Heart left ventricle (tissue), 16 donors: ENCODE results near the gene CAMTA1. TPM values are rescaled to one million over a fixed set of nuclear protein-coding genes. Genes with fewer than 3 reads are reported as not detected.
A peak's percentile ranks its signal among the peaks of the same experiment; 100 is the strongest.

Experiments used
- ATAC-seq, 4 donors: fragments of 200-7000 bp; cut with Tn5 transposase; one replicate each; pipeline ENCODE4 v1.9.1; 2020 to 2022; ENCODE audit warnings: moderate library complexity in 4 of 4, mild to moderate bottlenecking in 3 of 4, moderate number of reproducible peaks in 1 of 4
- DNase-seq, 5 donors: peaks; one replicate each; pipeline ENCODE4 v3.0.0-alpha.2; 2020
- H3K27ac ChIP-seq, 12 donors: fragments of 200-600 bp; sonication (generic) in 4 of 12; one replicate each; pipeline versions ENCODE4 v1.5.0 to v1.8.0; 2016 to 2022; ENCODE audit warnings: mild to moderate bottlenecking in 2 of 12
- H3K27me3 ChIP-seq, 9 donors: fragments of 200-600 bp; sonication (generic) in 2 of 9; one replicate each; pipeline versions ENCODE4 v1.5.1 to v1.8.0; 2016 to 2022; ENCODE audit warnings: mild to moderate bottlenecking in 3 of 9
- H3K36me3 ChIP-seq, 9 donors: fragments of 200-600 bp; sonication (generic) in 2 of 9; one replicate each; pipeline versions ENCODE4 v1.5.0 to v1.8.0; 2018 to 2022; ENCODE audit warnings: mild to moderate bottlenecking in 2 of 9
- H3K4me1 ChIP-seq, 12 donors: fragments of 200-600 bp; sonication (generic) in 4 of 12; one replicate each; pipeline versions ENCODE4 v1.5.0 to v1.8.0; 2016 to 2022; ENCODE audit warnings: mild to moderate bottlenecking in 3 of 12
- H3K4me3 ChIP-seq, 12 donors: fragments of 200-600 bp; sonication (generic) in 4 of 12; one replicate each; pipeline versions ENCODE4 v1.5.0 to v1.8.0; 2017 to 2022; ENCODE audit warnings: mild to moderate bottlenecking in 9 of 12, moderate library complexity in 4 of 12
- H3K9me3 ChIP-seq, 12 donors: fragments of 200-600 bp; sonication (generic) in 4 of 12; one replicate each; pipeline versions ENCODE4 v1.5.0 to v1.8.0; 2016 to 2022; ENCODE audit warnings: mild to moderate bottlenecking in 1 of 12
- CTCF ChIP-seq, 12 donors: fragments of 200-600 bp; sonication (generic) in 4 of 12; IDR thresholded peaks; one replicate each; pipeline versions ENCODE4 v1.5.0 to v1.8.0; 2018 to 2022; ENCODE audit warnings: antibody characterized with exemption in 12 of 12, mild to moderate bottlenecking in 5 of 12
- POLR2A ChIP-seq, 2 donors: fragments of 450-650 bp; IDR thresholded peaks; one replicate each; pipeline ENCODE4 v1.6.1; 2017; ENCODE audit warnings: antibody characterized with exemption in 2 of 2, mild to moderate bottlenecking in 2 of 2, moderate library complexity in 2 of 2
- WGBS, 4 donors: extraction: QIAGEN DNeasy Blood & Tissue Kit in 2 of 4; methylation state at CpG; one replicate each; pipeline versions ENCODE4 v1.1.5 to v1.1.7; 2013 to 2018; 5-methylcytosine and 5-hydroxymethylcytosine counted together
- intact Hi-C, 10 donors: fragments of 100-400 bp; cut with DNase I; formaldehyde crosslinking; loops; one replicate each; pipeline versions ENCODE4 v1.11.1 to v1.14.2; 2022
- polyA plus RNA-seq, 2 donors: library from polyadenylated mRNA; stranded (reverse); fragments of 200-250 nt; gene quantifications; one replicate each; pipeline ENCODE4 v1.2.3, GENCODE V29; 2013
- total RNA-seq, 9 donors: library from RNA; depleted of rRNA in 2 of 9; stranded (reverse); fragments of >200 nt in 2 of 9; fragmentation: NEBNext Ultra II Directional in 3 of 9; extraction: Animal tissue kit (Norgen Biotek cat#: 25700) in 3 of 9; gene quantifications; one replicate each; pipeline versions ENCODE4 v1.1.0 to v1.2.4, GENCODE V29; 2016 to 2023
- donor health status: ischemic (EF 13 %, LVEDD 7.1; RV severe dilation, severe dysfunction).
- donor health status: healthy with polysubstance abuse.
- donor health status: DM: no; HTN: yes; CAD: no.
- donor health status: DM: no; HTN: no; CAD: no.
- donor health status: ischemic (EF 25% LVEDD 6.9; RV normal size, moderate dysfunction).
- donor health status: ischemic (EF 25% LVEDD 5.7; RV mildly dilated, moderate dysfunction).
- donor health status: healthy.
- donor health status: DM: yes; HTN: yes; CAD: no.
- donor health status: ischemic (EF 35%, LVEDD 5.7; RV mildly dilated, moderate dysfunction).
- donor health status: nonischemic (EF 11% LVEDD 7.7; RV severe dilation, severe dysfunction).
- donor health status: DM: yes; HTN: yes; CAD: no.
- donor health status: PGD.
- donor health status: ischemic (EF 29% LVEDD 5.4; RV normal size, mild dysfunction).
- donor health status: nonischemic (EF 23%, LVEDD 6.1; RV moderate dilation, normal function).

CAMTA1 gene
- total and polyA plus RNA-seq, 11 donors = 114 to 303 (median 137) TPM

DNA sequence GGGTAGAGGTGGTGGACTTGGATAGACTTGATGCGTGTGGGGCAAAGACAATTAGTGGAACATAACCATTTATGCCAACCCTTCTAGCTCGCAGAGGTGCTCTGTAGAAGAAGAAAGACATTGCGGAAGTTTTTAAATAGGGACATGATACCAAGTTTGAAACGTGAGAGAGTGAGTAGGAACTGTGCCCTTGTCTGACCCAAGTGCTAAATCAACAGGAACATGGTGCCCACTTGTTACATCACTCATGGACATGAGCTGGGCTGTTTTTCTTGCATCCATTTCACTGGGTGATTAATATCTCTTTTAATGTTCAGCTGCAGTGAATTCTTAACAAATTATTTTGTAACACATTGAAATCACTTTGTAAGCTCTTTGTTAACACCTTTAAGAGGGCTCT, 577.7 kb downstream of the CAMTA1 start:
- H3K4me1 ChIP-seq = peaks cover 0 to 34% (median 6%) of the 10 kb centered on the region in 12 donors
- intact Hi-C loops = loop anchor here in 2 of 10 donors (1.0 kb wide), 2 partner anchors 72 to 159 kb away; no protein-coding TSS in a partner anchor
- 55 to 70% (median 64%) methylated on average over 4 of the region's 4 CpGs for WGBS, 4 donors
- DNase-seq (no peak), ATAC-seq (peak in 1 of 4 donors; percentile 28)
- H3K9me3 ChIP-seq = no peaks in the 10 kb centered on the region
- H3K36me3 ChIP-seq = no peaks in the 10 kb centered on the region
- no peak overlapping the region for H3K4me3 ChIP-seq
- peak overlapping the region in 8 of 12 donors; percentile 10 to 77 (median 67) for H3K27ac ChIP-seq
- no peak for TF ChIP-seq CTCF (IDR thresholded peaks at IDR 0.05)
- no peak for TF ChIP-seq POLR2A (IDR thresholded peaks at IDR 0.05)
- no peaks in the 10 kb centered on the region for H3K27me3 ChIP-seq

- Histone ChIP-seq H3K27ac (peak overlapping the region in 8 of 12 donors; percentile 10 to 77 (median 67)), H3K36me3 (no peaks in the 10 kb centered on the region), H3K27me3 (no peaks in the 10 kb centered on the region), H3K4me3 (no peak overlapping the region), H3K4me1 (peaks cover 0 to 36% (median 6%) of the 10 kb centered on the region in 12 donors), H3K9me3 (no peaks in the 10 kb centered on the region)
- 31 to 47% (median 37%) methylated on average over 6 of the region's 6 CpGs for WGBS, 4 donors
- DNase-seq (peak; percentile 60 to 85 (median 65)), ATAC-seq (peak; percentile 86 to 90 (median 86))
- intact Hi-C loops = loop anchor here in 1 of 10 donors (1.0 kb wide), 1 partner anchor 72 kb away; no protein-coding TSS in a partner anchor
- TF ChIP-seq CTCF (IDR thresholded peaks at IDR 0.05) = no peak
- TF ChIP-seq POLR2A (IDR thresholded peaks at IDR 0.05) = no peak
Observed at GRCh38 chr1:7363450-7363849, 578.2 kb downstream of the CAMTA1 start.

DNA sequence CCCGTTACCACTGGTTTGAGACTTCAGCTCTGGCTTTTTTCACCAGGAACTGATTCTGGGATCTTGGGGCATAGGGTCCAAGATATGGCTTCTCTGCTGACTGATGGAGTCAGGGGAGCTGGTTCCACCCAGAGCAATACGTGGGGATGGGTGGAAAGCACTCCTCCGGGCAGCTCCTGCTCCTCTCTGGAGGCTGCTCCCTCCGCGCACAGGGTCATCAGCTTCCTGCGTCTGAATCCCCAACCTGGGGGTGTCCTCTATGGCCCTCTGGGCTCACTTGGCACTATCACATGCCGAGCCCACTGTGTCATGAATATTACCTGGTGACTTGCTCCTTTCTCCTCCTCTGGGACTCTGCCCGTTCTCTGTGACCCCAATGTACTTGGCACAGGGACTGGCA, 580.5 kb downstream of the CAMTA1 start:
- H3K9me3 ChIP-seq = no peaks in the 10 kb centered on the region
- peaks cover 0 to 41% (median 6%) of the 10 kb centered on the region in 12 donors for H3K4me1 ChIP-seq
- H3K27me3 ChIP-seq = no peaks in the 10 kb centered on the region
- ATAC-seq = no peak
- TF ChIP-seq POLR2A (IDR thresholded peaks at IDR 0.05) (no peak), CTCF (IDR thresholded peaks at IDR 0.05) (no peak)
- H3K4me3 ChIP-seq = no peak overlapping the region
- DNase-seq = peak in 1 of 5 donors; percentile 40
- no peaks in the 10 kb centered on the region for H3K36me3 ChIP-seq
- 73 to 77% (median 76%) methylated on average over 8 of the region's 8 CpGs for WGBS, 4 donors
- H3K27ac ChIP-seq = peak overlapping the region in 11 of 12 donors; percentile 32 to 86 (median 76)
- intact Hi-C loops = loop anchor here in 3 of 10 donors (1.0 to 5.0 kb wide), 3 partner anchors 73 to 152 kb away; no protein-coding TSS in a partner anchor

GRCh38 chr1:7366286-7366954, 581.2 kb downstream of the CAMTA1 start:
- no peak overlapping the region for H3K4me3 ChIP-seq
- intact Hi-C loops = loop anchor here in 3 of 10 donors (1.0 to 5.0 kb wide), 3 partner anchors 74 to 151 kb away; no protein-coding TSS in a partner anchor
- DNase-seq (peak; percentile 30 to 80 (median 53)), ATAC-seq (peak; percentile 56 to 74 (median 62))
- no peaks in the 10 kb centered on the region for H3K27me3 ChIP-seq
- H3K27ac ChIP-seq = peak overlapping the region; percentile 32 to 86 (median 74)
- no peaks in the 10 kb centered on the region for H3K36me3 ChIP-seq
- 53 to 61% (median 59%) methylated on average over 10 to 11 of the region's 11 CpGs for WGBS, 4 donors
- peaks cover 0 to 41% (median 6%) of the 10 kb centered on the region in 12 donors for H3K4me1 ChIP-seq
- H3K9me3 ChIP-seq = no peaks in the 10 kb centered on the region
- TF ChIP-seq CTCF (IDR thresholded peaks at IDR 0.05) = peak in 2 of 12 donors; percentile 5 to 7
- TF ChIP-seq POLR2A (IDR thresholded peaks at IDR 0.05) = no peak
